Measurements from ENCODE around the gene ATP6V0B.

The ATP6V0B gene

GRCh38 chr1:43938383-43938782 lies 36.4 kb upstream of the ATP6V0B start:
- no peak for TF ChIP-seq CTCF (IDR thresholded peaks at IDR 0.05; ENCODE audit: low read depth, low read length, missing control alignments)
- DNase-seq (ENCODE audit: low read depth): no peak

GRCh38 chr1:43938892-43939587 lies 35.7 kb upstream of the ATP6V0B start:
- H3K4me3 ChIP-seq (ENCODE audit: low read depth, low read length): no peak overlapping the region
- no peak for TF ChIP-seq CTCF (IDR thresholded peaks at IDR 0.05; ENCODE audit: low read depth, low read length, missing control alignments)
- no peak for DNase-seq (ENCODE audit: low read depth)

More at GRCh38 chr1:43938383-43938782, 36.4 kb upstream of the ATP6V0B start:
- no peak overlapping the region for H3K4me3 ChIP-seq (ENCODE audit: low read depth, low read length)

GRCh38 chr1:43942411-43942810 lies 32.3 kb upstream of the ATP6V0B start:
- no peak for TF ChIP-seq CTCF (IDR thresholded peaks at IDR 0.05; ENCODE audit: low read depth, low read length, missing control alignments)
- no peak overlapping the region for H3K4me3 ChIP-seq (ENCODE audit: low read depth, low read length)
- DNase-seq (ENCODE audit: low read depth): no peak

GRCh38 chr1:43944860-43945259 lies 29.9 kb upstream of the ATP6V0B start:
- no peak for TF ChIP-seq CTCF (IDR thresholded peaks at IDR 0.05; ENCODE audit: low read depth, low read length, missing control alignments)
- no peak for DNase-seq (ENCODE audit: low read depth)
- no peak overlapping the region; the same call in 1 of the 2 replicates for H3K4me3 ChIP-seq (ENCODE audit: low read depth, low read length)

GRCh38 chr1:43945674-43946235 lies 29.0 kb upstream of the ATP6V0B start:
- no peak for DNase-seq (ENCODE audit: low read depth)
- H3K4me3 ChIP-seq (ENCODE audit: low read depth, low read length): peak overlapping the region; percentile 99
- no peak for TF ChIP-seq CTCF (IDR thresholded peaks at IDR 0.05; ENCODE audit: low read depth, low read length, missing control alignments)

- peak; percentile 79 for TF ChIP-seq CTCF (IDR thresholded peaks at IDR 0.05; ENCODE audit: low read depth, low read length, missing control alignments)
- H3K4me3 ChIP-seq (ENCODE audit: low read depth, low read length): peak within 1 kb of the TSS; percentile 99
- peak; percentile 90 for DNase-seq (ENCODE audit: low read depth)
Measured at GRCh38 chr1:43946236-43947060, 28.3 kb upstream of the ATP6V0B start, which contains the start of gene IPO13. IPO13 (plus strand) TSS chr1:43946950; CDS start chr1:43947601, 651 bp downstream.
